ENCODE results near the gene COBLL1.
"Not testable (repeated sequence)": the region's sequence is repeated elsewhere in the genome, so short reads cannot be mapped to it uniquely, and the experiment has no call there.

Gene COBLL1

GRCh38 chr2:164841719-164842623 is at the start of gene COBLL1:
TSS of gene COBLL1 (minus strand) at chr2:164841823. CDS start at chr2:164841196, 627 bp downstream.
- peak; percentile 89 for DNase-seq

GRCh38 chr2:164890544-164890943 is 48.9 kb upstream of the COBLL1 start:
- DNase-seq: no peak

DNA sequence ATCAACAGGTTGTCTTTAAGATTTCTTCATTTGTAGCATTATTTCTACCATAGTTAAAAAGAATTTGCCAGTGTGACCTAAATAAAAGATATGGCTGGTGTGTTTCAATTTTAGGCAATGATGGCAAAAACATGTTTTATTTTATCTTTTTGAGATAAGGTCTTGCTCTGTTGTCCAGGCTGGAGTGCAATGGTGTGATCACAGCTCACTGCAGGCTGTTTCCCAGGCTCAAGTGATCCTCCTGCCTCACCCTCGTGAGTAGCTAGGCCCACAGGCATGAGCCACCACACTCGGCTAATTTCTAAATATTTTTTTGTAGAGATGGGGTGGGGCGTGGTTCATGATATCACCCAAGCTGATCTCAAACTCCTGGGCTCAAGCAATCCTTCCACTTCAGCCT is 47.0 kb upstream of the COBLL1 start:
- no peak for DNase-seq

- no peak for DNase-seq
Observed at GRCh38 chr2:164887434-164888144, 46.0 kb upstream of the COBLL1 start.

DNA sequence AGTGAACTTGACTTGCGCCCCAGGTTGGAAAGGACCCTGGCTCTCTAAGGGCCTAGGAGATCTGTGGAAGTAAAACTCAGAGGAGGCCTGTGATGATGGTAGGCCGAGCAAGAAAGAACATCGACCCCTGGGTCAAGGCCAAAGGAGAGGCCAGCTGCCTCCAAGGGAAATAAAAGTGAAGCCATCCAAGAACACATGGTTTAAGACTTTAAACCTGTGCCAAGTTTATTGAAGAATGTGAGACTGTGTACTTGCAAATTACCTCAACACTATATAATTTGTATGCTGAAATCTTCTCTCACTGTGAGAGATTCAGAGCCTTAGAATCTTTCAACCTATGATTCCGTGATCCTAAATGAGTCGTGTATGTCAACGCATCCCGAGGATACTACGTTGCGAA is 40.7 kb upstream of the COBLL1 start:
- no peak for DNase-seq

GRCh38 chr2:164881524-164881923 is 39.9 kb upstream of the COBLL1 start:
- no peak for DNase-seq

DNA sequence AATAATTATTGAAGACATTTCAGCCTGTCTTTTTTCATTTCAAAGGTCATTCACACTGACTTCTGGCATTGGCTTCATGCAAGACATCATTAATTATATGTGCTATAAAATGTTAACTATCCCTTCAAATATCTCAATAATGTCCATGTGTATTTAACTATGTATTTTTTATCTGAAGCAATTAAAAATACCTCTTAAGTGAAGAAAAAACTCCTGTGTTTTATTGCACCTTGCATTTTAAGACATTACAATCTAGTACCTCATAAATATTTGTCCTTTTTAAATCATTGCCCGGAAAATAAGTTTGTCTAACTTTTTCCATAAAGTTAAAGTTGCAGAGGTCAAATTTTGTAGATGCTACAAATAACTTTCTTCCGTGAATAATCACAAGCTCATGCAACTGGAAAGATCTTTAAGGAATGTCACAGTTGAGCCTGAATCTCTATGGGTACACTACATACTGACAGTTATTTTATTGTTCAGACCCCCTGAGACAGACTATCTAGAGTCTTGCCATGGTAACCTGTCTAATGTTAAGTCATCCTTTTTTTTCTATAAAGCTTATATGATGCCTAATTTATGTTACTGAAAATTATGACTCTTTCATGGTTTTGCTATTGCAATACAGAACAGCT is 38.4 kb upstream of the COBLL1 start:
- DNase-seq: no peak

- DNase-seq: no peak
Observed at GRCh38 chr2:164877927-164878326, 36.3 kb upstream of the COBLL1 start.

GRCh38 chr2:164877169-164877568 is 35.5 kb upstream of the COBLL1 start:
- no peak for DNase-seq

DNA sequence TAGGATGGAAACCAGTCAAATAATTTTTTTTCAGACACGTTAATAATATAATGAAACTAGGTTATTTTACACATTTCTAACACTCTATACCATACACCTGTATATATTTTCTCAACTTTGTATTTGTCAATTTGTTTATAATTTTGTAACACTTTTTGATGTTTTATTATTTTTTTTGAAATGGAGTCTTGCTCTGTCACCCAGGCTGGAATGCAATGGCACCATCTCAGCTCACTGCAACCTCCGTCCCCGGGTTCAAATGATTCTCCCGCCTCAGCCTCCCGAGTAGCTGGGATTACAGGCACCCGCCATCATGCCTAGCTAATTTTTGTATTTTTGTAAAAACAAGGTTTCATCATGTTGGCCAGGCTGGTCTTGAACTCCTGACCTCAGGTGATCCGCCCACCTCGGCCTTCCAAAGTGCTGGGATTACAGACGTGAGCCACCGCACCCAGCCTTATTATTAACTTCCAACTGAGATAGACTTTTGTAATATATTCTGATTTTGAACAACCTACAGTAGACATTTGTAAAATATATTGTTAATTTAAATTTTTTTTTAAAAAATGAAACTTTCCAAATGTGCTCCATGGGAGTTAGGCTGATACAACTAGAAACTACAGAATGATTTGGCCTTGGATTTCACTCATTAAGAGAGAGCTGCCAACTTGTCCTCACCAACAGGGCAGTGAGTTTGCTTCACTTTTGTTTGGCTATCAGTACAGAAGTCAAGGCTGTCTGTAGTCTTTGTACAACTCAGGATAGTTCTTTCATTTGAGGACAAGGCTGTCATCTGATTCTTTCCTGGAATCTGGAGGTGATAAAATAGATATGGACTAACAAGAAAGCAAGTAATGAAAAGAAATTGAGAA is 33.9 kb upstream of the COBLL1 start:
- DNase-seq: no peak

DNA sequence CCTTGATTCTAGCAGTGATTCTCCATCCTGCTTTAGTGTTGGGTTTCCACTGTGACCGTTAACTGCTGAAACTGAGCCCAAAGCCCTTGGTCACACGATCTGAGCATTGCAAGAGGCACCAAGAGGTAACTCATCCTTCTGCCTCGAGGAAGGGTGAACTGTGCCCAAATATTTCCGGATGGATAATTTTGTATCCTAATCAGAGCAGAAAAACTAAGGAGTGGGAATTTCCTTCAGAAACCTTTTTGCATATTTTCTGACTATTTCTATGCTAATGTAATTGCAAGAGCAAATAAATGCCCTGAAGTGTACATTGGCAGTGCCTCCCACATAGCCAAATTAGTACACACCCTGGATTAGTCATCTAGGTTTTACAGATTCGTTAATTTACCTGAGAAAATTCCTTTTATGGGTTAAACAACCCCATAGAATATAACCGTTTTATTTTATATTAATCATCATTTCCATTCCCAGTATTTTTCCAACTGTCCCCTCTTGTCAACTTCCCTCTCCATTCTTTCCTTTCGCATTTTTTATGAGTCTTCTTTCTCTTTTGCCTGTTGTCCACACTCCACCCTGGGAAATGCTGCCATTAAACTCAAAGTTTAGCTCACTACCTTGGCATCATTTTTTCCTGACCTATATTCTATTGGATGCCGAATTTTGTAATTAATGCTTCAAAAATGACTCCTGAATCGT is 31.7 kb upstream of the COBLL1 start:
- DNase-seq: no peak

- DNase-seq: no peak
Observed at GRCh38 chr2:164871404-164871803, 29.8 kb upstream of the COBLL1 start.

DNA sequence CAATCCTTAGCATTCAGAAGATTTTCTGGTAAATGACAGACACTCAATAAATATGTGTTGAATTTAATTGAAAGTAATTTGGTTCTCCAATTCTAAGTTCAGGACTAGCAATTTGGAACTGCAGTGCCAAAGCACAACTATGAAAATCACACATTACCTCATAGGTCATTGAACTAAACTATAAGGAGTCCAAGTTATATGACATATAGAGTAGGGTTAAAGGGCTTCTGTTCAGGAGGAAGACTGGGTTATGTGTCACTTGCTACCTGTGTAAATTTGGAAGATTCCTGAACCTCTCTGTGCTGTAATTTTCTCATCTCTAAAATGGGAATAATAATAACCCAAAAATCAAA is 27.8 kb upstream of the COBLL1 start:
- no peak for DNase-seq

GRCh38 chr2:164868563-164869419 is 27.2 kb upstream of the COBLL1 start:
- no peak for DNase-seq

- DNase-seq: no peak
Observed at GRCh38 chr2:164867779-164868397, 26.3 kb upstream of the COBLL1 start.

DNA sequence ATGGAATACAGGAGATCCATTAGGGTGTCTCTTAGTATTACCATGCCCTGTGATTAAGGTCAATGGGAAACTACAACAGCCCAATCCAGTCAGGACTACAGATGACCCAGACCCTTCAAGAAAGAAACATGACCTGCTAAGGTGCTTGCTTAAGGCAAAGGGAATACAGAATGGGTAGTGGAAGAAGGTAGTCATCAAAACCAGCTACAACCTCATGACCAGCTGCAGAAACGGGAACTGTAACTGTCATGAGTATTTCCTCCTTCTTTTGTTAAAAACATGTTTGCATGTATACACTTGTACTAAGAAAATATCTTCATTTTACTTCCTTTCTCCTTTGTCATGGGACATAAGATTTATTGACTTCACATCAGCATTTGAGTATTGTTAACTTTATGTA is 24.8 kb upstream of the COBLL1 start:
- not testable (repeated sequence) for DNase-seq

GRCh38 chr2:164860694-164861042 is 19.0 kb upstream of the COBLL1 start:
- DNase-seq: no peak

GRCh38 chr2:164859906-164860693 is 18.5 kb upstream of the COBLL1 start:
- not testable (repeated sequence) for DNase-seq

DNA sequence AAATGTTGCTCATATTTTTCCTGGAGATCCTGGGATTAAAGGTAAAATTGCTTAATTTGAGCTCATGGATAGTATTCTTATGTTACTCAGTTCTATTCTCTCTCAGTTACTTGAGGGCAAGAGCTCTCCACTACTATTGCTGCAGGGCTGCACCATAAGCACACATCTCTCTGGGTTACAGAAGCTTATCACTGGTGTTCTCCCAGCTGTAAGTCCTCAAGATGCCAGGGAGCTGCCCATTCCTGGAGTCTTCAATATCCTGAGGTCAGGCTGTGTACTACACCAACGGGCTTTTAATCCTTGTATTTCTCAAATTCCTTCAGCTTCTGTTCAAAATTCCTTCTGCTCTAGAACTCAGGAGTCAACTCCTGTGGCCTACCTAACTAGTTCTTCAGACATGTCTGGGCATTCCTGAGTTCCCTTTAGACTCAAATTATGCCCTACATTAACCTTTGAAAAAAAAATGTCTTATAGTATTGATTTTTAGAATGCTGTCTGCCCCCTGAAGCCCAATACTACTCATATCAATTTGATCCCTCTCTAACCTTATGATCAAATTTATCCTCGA is 17.7 kb upstream of the COBLL1 start:
- no peak for DNase-seq

DNA sequence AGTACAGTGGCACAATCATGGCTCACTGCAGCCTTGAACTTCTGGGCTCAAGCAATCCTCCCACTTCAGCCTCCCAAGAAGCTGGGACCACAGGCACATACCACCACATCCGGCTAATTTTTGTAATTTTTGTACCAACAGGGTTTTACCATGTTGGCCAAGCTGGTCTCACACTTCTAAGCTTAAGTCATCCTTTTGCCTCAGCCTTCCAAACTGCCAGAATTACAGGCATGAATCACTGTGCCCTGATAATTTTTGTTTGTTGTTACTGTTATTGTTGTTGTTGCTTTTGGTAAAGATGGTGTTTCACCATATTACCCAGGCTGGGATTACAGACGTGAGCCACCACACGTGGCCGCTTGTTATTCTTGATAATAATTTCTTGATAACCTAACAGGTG is 10.5 kb upstream of the COBLL1 start:
- DNase-seq: no peak

All from NCI-H345 (cell line).